ENCODE data around the gene TTLL7. TPM values are rescaled to one million over a fixed set of nuclear protein-coding genes. Genes with fewer than 3 reads are reported as not detected.

The TTLL7 gene
- total RNA-seq, 1 experiment from 2014 or later, result 2.6 TPM

DNA sequence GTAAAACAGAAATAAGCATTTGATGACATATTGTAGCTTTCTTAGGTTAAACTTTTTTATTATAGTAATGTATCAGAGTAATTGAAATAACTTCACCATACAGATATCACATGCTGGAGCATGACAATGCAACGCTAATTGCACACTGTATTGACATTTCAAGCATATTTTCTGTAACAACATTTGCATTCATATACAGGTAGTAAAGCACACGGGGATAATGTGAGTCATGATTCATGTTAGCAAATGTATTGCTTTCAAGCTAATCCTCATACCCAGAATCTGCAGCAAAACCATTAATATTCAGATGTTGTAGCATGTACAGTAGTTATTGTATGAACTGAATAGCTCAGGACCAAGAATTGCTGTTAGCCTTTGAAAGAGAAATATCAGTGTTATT lies 133.9 kb downstream of the TTLL7 start:
- DNase-seq (ENCODE audit: low spot score), result no peak

DNA sequence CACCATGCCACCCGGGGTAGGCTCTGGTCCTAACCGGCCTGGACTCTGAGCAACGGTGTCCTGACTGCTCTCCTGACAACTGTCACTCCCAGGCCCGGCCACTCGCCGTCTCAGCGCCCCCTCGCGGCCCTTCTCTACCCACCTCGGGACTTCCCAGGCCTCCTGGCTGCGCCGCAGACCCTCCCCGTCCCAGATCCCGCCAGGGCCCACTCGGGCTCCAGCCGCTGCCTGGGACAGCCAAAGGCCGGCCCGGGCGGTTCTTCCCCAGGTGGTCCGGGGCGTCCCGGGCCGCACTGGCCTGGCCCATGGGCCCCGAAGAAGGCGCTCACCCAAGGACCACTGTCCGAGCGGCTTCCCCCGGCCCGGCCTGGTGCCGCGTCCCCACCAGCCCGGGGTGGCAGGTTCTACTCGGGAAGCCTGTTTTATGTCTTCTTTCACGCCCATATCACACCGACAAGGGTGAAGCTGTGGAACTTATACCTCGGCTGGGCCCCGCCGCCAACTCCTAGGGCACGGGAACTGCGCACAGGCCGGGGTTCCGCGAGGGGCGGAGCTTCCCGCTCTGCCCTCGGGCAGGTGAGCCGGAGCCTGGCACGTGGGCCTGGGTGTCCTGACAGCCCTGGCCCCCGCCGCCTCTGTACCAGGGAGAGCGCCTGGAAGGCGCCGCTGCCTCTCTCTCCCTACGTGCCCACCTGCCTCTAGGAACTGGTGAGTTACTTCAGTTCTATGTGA lies 138.3 kb downstream of the TTLL7 start:
- DNase-seq (ENCODE audit: low spot score), result no peak

GRCh38 chr1:83857716-83858115 lies 141.2 kb downstream of the TTLL7 start:
- no peak for DNase-seq (ENCODE audit: low spot score)

DNA sequence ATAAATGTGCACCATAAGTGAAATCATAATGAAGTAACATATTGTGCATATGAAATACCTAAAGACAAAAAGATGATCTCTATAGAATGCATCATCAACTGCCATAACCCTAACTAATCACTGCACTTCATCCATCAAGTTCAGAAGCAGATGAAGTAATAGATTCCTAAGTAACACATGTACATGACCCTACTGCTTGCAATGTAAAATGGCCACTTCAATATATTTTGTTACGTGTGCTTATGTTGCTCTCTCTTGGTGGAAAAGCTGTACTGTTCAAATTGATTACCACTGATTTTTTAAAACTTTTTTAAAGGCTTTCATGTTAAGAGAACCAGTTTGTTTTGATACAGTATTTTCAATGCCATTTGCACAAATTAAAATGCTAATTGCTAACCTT lies 141.8 kb downstream of the TTLL7 start:
- DNase-seq (ENCODE audit: low spot score), result peak; percentile 19

- no peak for DNase-seq (ENCODE audit: low spot score)
These were observed 142.6 kb downstream of the TTLL7 start for GRCh38 chr1:83856381-83856780.

DNA sequence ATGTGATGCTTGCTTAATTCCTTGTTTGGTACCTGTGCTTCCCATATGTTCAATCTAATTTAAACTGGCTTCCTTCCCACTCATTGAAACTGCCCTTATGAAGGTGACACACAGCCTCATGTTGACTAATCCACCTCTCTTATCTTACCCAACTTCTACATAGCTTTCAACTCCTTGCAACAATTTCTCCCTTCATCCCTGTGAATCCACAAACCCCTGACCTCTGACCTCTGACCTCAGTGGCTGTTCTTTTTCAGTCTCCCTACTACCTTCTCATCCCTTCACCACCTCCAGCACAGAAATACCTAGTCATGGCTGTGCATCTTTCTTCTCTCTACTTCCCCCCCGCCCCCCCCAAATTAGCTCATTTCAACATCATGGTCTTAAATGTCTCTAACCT lies 144.5 kb downstream of the TTLL7 start:
- DNase-seq (ENCODE audit: low spot score), result no peak

- DNase-seq (ENCODE audit: low spot score), result peak; percentile 39
These were observed 148.1 kb downstream of the TTLL7 start for GRCh38 chr1:83850834-83851233.

DNA sequence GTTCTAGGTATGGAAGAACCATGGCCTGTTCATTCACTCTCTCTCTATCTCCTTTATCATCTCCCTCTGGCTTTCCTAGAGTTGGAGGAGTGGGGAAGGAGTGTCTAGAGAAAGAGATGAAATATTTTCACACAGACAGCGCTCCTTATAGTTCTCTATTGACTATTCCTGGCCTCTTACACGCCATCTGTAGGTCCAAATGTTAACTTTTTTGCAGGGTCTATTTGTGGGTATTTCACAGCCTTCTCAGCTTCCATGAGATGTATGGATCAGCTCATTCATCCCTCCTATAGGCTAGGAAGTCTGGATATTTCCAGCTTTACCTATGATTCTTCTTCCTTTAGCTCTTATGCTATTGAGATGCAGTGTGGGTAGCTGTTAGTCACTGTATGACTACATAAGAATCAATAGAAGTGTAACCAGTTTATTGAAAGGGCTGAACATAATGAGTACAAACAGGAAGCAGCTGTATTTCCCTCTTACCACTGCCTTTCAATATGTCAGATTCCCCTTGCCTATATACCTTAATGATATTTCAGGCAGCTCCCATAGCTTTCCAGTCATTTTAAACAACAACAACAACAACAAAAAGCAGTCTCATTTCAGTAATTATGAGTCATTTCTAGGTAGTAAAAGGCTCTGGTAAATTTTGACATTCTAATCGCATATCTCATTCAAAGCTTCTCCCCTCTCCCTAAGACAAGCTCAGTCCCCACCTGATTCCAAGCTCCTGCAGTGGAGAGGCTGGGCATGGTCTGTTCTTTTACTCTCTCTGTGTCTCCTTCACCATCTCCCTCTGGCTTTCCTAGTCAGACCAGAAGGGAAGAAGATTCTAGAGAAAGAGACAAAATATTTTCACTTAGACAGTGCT lies 149.5 kb downstream of the TTLL7 start:
- no peak for DNase-seq (ENCODE audit: low spot score)

DNA sequence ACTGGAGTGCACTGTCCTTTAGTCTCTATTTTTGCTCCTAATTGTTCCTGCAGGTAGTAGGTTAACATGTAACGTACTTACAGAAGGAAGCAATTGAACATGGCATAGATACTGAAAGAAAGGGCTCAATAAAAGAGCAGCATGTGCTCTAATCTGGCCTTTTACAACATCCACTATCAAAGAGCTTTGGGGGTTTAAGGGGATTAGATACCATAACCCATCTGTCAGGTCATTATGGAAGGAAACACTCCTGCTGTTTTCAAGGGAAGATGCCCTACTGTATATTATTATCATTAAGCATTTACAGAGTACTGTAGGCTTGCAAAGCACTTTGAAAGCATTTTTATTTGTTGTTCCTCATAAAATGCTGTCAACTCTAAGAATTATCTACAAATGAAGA lies 152.8 kb downstream of the TTLL7 start:
- no peak for DNase-seq (ENCODE audit: low spot score)

DNA sequence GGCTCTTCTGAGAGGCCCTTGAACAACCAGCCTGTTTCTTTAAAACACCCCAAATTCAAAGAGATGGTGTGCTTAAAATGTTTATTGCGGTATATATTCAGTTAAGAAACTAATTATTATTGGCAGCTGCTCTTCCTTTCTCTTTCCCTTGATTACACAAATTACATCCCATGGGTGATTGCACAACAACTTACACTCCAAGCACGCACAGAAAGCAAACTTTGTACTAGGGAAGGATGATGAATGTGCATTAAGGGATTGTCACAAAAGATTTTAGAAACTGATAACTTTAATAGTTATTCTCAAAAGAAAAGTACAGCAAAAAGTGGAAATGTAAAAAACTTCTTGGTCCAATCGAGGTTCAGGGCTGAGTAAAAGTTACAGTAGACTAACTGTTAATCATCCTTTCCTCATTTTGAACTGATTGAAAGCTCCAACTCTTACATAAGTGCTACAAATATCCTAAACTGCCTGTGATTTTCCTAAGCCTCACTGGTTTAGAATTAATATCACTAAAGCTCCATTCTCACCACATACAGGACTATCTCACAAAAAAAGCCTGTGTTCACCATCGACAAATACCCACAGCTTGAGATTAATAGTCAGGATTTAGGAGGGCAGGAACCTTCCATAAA lies 153.4 kb downstream of the TTLL7 start:
- DNase-seq (ENCODE audit: low spot score), result no peak

DNA sequence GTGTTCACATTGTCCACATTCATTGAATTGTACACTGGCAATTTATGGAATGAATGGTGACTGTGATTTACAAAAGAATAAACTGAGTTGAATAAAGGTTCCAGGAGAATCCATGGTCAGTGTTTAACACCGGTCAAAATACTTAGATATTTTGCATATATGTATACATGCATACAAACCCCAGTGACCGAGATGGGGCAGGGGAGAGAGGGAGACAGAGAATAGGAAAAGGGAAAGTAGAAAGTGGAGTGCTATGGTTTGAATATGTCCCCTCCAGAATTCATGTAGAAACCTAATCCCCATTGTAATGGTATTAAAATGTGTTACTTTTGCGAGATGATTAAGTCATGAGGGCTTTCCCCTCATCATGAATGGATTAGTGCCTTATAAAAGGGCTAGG lies 154.4 kb downstream of the TTLL7 start:
- DNase-seq (ENCODE audit: low spot score), result no peak

DNA sequence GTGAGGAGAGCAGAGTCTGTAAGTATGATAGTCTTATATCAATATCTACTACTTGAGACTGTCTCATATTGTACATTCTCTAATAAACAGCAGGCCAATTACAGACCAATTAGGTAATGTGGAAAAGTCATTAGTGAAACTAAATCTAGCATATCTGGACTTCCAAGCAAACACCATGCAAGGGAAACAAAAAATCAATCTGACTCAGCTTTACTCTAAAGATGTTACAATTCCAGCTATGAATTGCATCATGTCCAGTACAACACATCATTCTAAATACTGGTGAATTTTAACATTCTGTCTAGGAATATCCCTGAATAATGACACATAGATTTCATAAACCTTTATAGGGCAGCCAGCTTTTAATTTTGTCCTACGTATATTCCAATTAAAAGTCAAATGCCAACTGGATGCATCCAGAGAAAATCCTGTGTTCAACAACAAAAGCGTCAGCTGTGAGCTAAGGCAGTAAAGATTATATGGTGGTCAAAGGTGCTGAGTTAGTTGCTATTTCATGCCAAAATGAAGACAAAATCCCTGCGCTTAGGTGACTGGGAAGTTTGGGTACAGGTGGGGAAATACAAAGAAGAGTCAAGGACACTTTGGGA lies 159.3 kb downstream of the TTLL7 start:
- DNase-seq (ENCODE audit: low spot score), result no peak

DNA sequence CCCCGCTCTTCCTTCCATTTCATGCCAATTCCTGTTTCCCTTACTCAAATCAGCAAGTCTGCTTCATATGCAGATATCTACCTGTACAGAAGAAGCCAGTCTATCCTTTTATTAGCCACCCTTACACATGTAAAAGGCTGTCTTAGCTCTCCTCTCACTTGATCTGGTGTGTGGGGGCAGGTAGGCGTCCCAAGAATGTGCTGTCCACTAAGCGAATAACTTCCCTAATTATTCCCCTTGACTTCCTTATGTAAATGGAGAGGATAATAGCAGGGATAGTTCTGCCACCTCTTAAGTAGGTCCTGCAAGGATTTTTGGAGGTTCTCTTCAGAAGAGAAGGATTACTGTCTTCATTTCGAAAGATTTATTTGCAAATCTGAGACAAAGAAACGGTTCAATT lies 160.4 kb downstream of the TTLL7 start:
- DNase-seq (ENCODE audit: low spot score), result no peak

DNA sequence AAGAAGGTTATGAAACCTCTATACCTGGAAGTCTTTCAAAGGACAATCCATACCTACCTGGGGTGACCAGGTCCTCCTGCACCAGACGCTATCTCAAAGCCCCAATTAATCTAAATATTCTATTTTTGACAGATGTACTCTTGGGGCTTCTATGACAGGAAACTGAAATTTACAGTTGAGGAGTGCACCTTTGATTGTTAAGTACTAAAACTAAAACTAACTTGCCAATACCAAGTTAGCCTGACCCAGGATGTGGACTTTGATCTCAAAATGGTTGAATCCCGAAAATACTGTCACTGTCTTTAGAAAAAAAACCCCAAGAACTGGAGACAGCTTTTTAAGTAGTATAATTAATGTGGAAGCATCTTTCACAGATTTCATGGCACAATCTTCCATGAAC lies 162.4 kb downstream of the TTLL7 start:
- DNase-seq (ENCODE audit: low spot score), result no peak

- no peak for DNase-seq (ENCODE audit: low spot score)
These were observed 164.2 kb downstream of the TTLL7 start for GRCh38 chr1:83834621-83835264.

DNA sequence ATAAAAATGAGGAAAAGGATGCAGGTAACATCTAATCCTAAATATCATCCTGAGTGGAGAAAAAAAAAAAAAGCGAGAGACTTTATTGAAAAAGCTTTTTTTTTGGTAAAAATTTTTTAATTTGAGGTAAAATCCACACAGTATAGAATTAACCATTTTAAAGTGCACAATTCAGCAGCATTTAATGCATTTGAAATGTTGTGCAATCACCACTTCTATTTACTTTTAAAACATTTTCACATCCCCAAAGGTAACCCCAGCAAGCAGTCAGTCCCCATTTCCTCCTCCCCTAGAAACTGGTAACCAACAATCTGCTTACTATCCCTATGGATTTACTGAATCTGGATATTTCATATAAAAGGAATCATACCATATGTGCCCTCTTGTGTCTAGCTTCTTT lies 166.7 kb downstream of the TTLL7 start:
- DNase-seq (ENCODE audit: low spot score), result no peak

DNA sequence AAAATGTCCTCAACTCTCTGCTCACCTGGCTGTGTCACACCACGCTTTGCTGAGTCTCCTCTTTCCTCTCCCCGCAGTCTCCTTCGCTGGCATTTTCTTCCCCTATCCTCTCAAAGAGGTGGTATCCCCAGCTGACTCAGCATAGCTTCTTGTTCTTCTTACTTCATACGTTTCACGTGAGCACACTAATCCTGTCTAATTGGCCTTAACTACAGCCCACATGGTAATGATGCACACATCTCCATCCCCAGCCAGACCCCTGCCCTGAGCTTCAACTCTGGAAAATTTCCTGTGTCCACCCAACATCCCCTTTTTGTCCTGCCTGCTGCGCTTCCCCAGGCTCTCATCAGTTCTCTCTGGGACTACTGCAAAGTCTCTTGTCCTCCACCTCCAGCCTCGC lies 169.8 kb downstream of the TTLL7 start:
- no peak for DNase-seq (ENCODE audit: low spot score)

DNA sequence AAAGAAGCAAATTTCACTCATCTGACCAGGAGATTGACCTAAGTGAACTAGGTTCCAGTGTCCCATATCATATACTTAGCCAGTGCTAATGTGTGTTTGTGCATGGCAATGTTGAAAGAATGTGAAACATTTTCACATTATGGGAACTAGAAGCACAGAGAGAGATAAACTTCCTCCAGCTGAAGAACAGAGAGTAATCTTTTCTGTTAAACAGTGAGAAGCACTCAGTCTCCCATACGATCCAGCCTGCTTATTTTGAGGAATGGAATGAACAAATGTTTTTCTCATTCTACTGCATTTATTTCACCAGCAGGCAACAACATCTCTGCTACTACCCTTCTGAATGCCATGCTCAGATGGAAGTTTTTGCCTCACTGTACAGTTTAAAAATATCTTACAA lies 170.5 kb downstream of the TTLL7 start:
- DNase-seq (ENCODE audit: low spot score), result no peak

DNA sequence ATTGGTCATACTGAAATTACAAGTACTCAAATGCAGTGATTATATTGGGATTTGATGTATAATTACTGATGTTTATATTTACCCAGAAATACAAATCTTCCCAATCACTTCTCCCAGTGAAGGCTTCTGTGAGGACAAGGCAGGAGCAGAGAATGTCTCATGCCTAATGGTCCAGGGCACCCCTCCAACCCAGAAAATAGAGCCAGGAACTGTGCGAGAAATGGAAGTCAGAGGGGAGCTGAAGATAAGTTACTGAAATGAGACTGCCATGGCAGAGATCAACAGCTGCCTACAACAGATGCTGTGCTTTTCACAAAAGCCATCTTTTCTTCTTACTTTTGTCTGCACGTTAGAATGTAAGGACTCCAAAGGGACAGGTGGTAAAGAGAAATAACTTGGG lies 171.2 kb downstream of the TTLL7 start:
- DNase-seq (ENCODE audit: low spot score), result no peak

- DNase-seq (ENCODE audit: low spot score), result no peak
These were observed 176.7 kb downstream of the TTLL7 start for GRCh38 chr1:83822208-83822607.

DNA sequence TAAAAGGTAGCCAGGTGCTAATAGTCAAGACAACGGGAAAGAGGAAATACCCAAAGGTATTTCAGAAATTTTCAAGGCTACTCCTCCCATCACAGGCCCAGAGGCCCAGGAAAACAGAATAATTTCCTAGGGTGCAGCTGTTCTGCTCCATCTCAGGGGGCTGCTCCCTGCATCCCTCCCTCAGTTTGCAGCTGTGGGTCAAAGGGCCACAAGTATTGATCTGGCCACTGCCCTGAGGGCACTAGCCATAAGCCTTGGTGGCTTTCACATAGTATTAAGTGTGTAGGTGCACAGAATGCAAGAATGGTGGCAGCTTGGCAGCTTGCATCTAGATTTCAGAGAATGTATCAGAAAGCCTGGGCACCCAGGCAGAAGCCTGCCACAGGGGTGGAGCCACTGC lies 179.5 kb downstream of the TTLL7 start:
- no peak for DNase-seq (ENCODE audit: low spot score)

DNA sequence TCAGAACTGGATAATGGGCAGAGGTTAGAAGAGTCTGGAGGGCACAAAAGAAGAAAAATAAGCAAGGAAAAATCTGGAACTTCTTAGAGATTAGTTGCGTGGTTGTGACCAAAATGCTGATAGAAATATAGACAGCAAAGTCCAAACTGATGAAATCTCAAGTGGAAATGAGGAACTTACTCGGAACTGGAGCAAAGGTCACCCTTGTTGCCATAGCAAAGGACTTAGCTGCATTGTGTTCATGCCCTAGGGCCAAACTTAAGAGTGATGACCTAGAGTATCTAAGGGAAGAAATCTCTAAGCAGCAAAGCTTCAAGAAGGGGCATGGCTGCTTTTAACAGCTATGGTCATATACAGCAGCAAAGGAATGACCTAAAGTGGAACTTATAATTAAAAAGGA lies 180.0 kb downstream of the TTLL7 start:
- DNase-seq (ENCODE audit: low spot score), result peak; percentile 47

Measured in HT-29 (cell line).